Neural cell (in vitro differentiated cells): Measurements from ENCODE around the gene CEMIP. TPM values are rescaled to one million over a fixed set of nuclear protein-coding genes. Genes with fewer than 3 reads are reported as not detected.

Experiments used
- H2AFZ ChIP-seq: fragments of 200-600, 300-800 bp; sonication (generic), shearing (Covaris generic); 2 replicates; pipeline ENCODE4 v1.6.0; 2014; ENCODE audit warnings: low read depth, mild to moderate bottlenecking, antibody characterized with exemption, low read length, moderate library complexity
- H3F3A ChIP-seq: fragments of 200-600 bp; shearing (Covaris generic); 2 replicates; pipeline ENCODE4 v1.6.1; 2016; ENCODE audit warnings: mild to moderate bottlenecking, moderate library complexity, mixed read lengths, antibody characterized with exemption, low read length; ENCODE audit not compliant: insufficient read depth, poor library complexity, severe bottlenecking
- H3K27ac ChIP-seq: fragments of 200-600, 300-800 bp; sonication (generic), shearing (Covaris generic); 2 replicates; pipeline ENCODE4 v1.5.1; 2014; ENCODE audit warnings: mild to moderate bottlenecking, low read length, moderate library complexity
- H3K27me3 ChIP-seq: fragments of 300-800, 200-600 bp; sonication (generic), shearing (Covaris generic); 2 replicates; pipeline ENCODE4 v1.6.0; 2014; ENCODE audit warnings: mild to moderate bottlenecking, low read depth, low read length, moderate library complexity; ENCODE audit not compliant: insufficient read depth
- H3K36me3 ChIP-seq: fragments of 300-800, 200-600 bp; sonication (generic), shearing (Covaris generic); 2 replicates; pipeline ENCODE4 v1.5.1; 2014; ENCODE audit warnings: mild to moderate bottlenecking, antibody characterized with exemption, low read length, moderate library complexity; ENCODE audit not compliant: insufficient read depth
- H3K4me2 ChIP-seq: fragments of 300-800, 200-600 bp; sonication (generic), shearing (Covaris generic); 2 replicates; pipeline ENCODE4 v1.6.0; 2014; ENCODE audit warnings: mild to moderate bottlenecking, low read length
- H3K4me3 ChIP-seq: fragments of 300-800, 200-600 bp; sonication (generic), shearing (Covaris generic); 2 replicates; pipeline ENCODE4 v1.5.1; 2014; ENCODE audit warnings: mild to moderate bottlenecking, low read length, moderate library complexity
- H3K79me2 ChIP-seq: fragments of 200-600 bp; shearing (Covaris generic); replicated peaks from 2 replicates; pipeline ENCODE4 v1.6.0; 2014; ENCODE audit warnings: mild to moderate bottlenecking, low read length, moderate library complexity; ENCODE audit not compliant: insufficient read depth
- H3K9ac ChIP-seq: fragments of 300-800, 200-600 bp; sonication (generic), shearing (Covaris generic); 2 replicates; pipeline ENCODE4 v1.6.1; 2016; ENCODE audit warnings: mild to moderate bottlenecking, low read length, mixed read lengths
- H3K9me2 ChIP-seq: fragments of 200-600 bp; shearing (Covaris generic); 2 replicates; pipeline ENCODE4 v1.6.1; 2016; ENCODE audit warnings: mild to moderate bottlenecking, low read length, mixed read lengths; ENCODE audit not compliant: insufficient read depth
- H3K9me3 ChIP-seq: fragments of 200-600, 300-800 bp; sonication (generic), shearing (Covaris generic); 2 replicates; pipeline ENCODE4 v1.6.1; 2016; ENCODE audit warnings: mild to moderate bottlenecking, mixed run types, low read length, moderate library complexity, mixed read lengths
- H4K20me1 ChIP-seq: fragments of 200-600 bp; shearing (Covaris generic); 2 replicates; pipeline ENCODE4 v1.6.1; 2016; ENCODE audit warnings: mild to moderate bottlenecking, mixed run types; ENCODE audit not compliant: insufficient read depth
- EP300 ChIP-seq: fragments of 450-650 bp; conservative IDR thresholded peaks from 2 replicates; pipeline ENCODE4 v1.6.1; 2014; ENCODE audit warnings: antibody characterized with exemption, mild to moderate bottlenecking, moderate library complexity; ENCODE audit not compliant: poor library complexity, severe bottlenecking
- EZH2 ChIP-seq: fragments of 200-600, 300-800 bp; shearing (Covaris generic), sonication (generic); IDR thresholded peaks from 2 replicates; pipeline ENCODE4 v1.6.1; 2014; ENCODE audit warnings: antibody characterized with exemption, low read length, borderline replicate concordance, mild to moderate bottlenecking; ENCODE audit not compliant: insufficient read depth, poor library complexity, severe bottlenecking
- MXI1 ChIP-seq: fragments of 450-650 bp; conservative IDR thresholded peaks from 2 replicates; pipeline ENCODE4 v1.6.1; 2014; ENCODE audit warnings: antibody characterized with exemption, mild to moderate bottlenecking; ENCODE audit not compliant: poor library complexity, severe bottlenecking
- POLR2AphosphoS5 ChIP-seq: IDR thresholded peaks from 2 replicates; pipeline ENCODE4 v1.6.1; 2012
- RAD21 ChIP-seq: fragments of 450-650 bp; conservative IDR thresholded peaks from 2 replicates; pipeline ENCODE4 v1.6.1; 2014; ENCODE audit warnings: antibody characterized with exemption, mild to moderate bottlenecking, moderate library complexity
- SMC3 ChIP-seq: fragments of 450-650 bp; conservative IDR thresholded peaks from 2 replicates; pipeline ENCODE4 v1.6.1; 2014; ENCODE audit warnings: antibody characterized with exemption, mild to moderate bottlenecking, moderate library complexity; ENCODE audit not compliant: poor library complexity
- TAF1 ChIP-seq: IDR thresholded peaks from 2 replicates; pipeline ENCODE4 v1.6.1; 2012; ENCODE audit warnings: low read depth
- polyA plus RNA-seq: library from polyadenylated mRNA; depleted of rRNA; stranded (reverse); fragments of >200 nt; gene quantifications from 2 replicates; pipeline ENCODE4 v1.2.3, GENCODE V29; 2014
- TF ChIP-seq, protein P1 (sequence below): fragments of 450-650 bp; IDR thresholded peaks from 2 replicates; pipeline ENCODE4 v1.5.1; 2014; ENCODE audit warnings: antibody characterized with exemption, mild to moderate bottlenecking, moderate library complexity; ENCODE audit not compliant: poor library complexity, severe bottlenecking
- TF ChIP-seq, protein P2 (sequence below): IDR thresholded peaks from 2 replicates; pipeline ENCODE4 v1.6.1; 2012; ENCODE audit warnings: borderline replicate concordance

CEMIP gene
- polyA plus RNA-seq, 1 donor from 2014 or later = 0.04 TPM

DNA sequence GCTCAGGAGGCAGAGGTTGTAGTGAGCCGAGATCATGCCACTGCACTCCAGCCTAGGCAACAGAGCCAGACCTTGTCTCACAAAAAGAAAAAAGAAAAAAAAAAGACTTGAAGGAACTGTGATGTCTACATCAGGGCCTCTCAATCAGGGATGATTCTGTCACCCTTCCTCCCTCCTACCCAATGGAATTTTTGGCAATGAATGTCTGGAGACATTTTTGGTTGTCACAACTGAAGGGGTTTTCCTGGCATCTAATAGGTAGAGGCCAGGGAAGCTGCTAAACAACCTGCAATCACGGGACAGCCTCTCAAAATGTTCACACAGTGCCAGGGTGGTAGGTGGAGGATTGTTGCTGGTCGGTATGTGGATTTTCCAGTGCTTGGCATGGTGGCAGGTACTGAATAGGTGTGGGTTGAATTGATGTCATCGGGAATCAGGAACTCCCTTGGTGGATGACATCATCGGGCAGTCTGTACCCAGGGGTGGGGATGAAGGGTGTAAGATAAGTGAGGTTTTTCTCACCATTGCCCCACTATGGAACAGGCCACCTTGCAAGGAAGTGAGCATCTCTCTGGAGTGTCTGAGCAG lies 139.1 kb downstream of the CEMIP start:
- Histone ChIP-seq H3F3A (no peaks in the 10 kb centered on the region), H2AFZ (no peak overlapping the region), H3K36me3 (no peaks in the 10 kb centered on the region), H3K9me3 (no peaks in the 10 kb centered on the region), H3K9ac (no peak overlapping the region), H4K20me1 (no peaks in the 10 kb centered on the region), H3K9me2 (no peaks in the 10 kb centered on the region), H3K79me2 (no peaks in the 10 kb centered on the region), H3K4me3 (no peak overlapping the region), H3K27me3 (no peaks in the 10 kb centered on the region), H3K4me2 (no peak overlapping the region), H3K27ac (no peak overlapping the region)
- no peak for TF ChIP-seq MXI1
- TF ChIP-seq, protein P1, sequence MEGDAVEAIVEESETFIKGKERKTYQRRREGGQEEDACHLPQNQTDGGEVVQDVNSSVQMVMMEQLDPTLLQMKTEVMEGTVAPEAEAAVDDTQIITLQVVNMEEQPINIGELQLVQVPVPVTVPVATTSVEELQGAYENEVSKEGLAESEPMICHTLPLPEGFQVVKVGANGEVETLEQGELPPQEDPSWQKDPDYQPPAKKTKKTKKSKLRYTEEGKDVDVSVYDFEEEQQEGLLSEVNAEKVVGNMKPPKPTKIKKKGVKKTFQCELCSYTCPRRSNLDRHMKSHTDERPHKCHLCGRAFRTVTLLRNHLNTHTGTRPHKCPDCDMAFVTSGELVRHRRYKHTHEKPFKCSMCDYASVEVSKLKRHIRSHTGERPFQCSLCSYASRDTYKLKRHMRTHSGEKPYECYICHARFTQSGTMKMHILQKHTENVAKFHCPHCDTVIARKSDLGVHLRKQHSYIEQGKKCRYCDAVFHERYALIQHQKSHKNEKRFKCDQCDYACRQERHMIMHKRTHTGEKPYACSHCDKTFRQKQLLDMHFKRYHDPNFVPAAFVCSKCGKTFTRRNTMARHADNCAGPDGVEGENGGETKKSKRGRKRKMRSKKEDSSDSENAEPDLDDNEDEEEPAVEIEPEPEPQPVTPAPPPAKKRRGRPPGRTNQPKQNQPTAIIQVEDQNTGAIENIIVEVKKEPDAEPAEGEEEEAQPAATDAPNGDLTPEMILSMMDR = no peak
- TF ChIP-seq, protein P2, sequence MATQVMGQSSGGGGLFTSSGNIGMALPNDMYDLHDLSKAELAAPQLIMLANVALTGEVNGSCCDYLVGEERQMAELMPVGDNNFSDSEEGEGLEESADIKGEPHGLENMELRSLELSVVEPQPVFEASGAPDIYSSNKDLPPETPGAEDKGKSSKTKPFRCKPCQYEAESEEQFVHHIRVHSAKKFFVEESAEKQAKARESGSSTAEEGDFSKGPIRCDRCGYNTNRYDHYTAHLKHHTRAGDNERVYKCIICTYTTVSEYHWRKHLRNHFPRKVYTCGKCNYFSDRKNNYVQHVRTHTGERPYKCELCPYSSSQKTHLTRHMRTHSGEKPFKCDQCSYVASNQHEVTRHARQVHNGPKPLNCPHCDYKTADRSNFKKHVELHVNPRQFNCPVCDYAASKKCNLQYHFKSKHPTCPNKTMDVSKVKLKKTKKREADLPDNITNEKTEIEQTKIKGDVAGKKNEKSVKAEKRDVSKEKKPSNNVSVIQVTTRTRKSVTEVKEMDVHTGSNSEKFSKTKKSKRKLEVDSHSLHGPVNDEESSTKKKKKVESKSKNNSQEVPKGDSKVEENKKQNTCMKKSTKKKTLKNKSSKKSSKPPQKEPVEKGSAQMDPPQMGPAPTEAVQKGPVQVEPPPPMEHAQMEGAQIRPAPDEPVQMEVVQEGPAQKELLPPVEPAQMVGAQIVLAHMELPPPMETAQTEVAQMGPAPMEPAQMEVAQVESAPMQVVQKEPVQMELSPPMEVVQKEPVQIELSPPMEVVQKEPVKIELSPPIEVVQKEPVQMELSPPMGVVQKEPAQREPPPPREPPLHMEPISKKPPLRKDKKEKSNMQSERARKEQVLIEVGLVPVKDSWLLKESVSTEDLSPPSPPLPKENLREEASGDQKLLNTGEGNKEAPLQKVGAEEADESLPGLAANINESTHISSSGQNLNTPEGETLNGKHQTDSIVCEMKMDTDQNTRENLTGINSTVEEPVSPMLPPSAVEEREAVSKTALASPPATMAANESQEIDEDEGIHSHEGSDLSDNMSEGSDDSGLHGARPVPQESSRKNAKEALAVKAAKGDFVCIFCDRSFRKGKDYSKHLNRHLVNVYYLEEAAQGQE = no peak
- TF ChIP-seq RAD21 = no peak
- TF ChIP-seq EZH2 = no peak
- TF ChIP-seq POLR2AphosphoS5 = no peak
- no peak for TF ChIP-seq EP300
- TF ChIP-seq SMC3 = no peak
- no peak for TF ChIP-seq TAF1

DNA sequence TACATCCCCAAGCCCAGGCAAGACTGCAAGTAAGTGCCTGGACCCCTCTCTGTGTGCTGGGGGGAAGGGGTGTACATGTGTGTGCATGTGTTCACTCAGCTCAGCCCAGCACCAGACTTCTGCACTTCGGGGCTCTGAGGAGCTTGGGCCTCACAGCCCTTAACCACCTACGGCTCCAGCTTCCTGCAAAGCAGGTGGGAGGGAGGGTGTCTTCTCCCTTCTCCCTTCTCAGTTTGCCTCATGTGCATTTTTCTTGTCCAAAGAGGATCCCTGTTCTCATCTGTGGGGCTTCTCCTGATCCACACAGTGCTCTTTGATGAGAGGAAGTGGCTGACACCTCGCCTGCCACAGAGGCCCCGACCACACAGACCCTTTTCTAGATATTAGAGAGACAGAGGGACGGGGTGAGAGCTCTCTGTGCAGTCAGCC lies 141.1 kb downstream of the CEMIP start:
- Histone ChIP-seq H3K79me2 (no peaks in the 10 kb centered on the region), H3K4me3 (no peak overlapping the region), H3K4me2 (no peak overlapping the region), H3K27ac (no peak overlapping the region), H4K20me1 (no peaks in the 10 kb centered on the region), H3K9ac (no peak overlapping the region), H3K27me3 (no peaks in the 10 kb centered on the region), H3F3A (no peaks in the 10 kb centered on the region), H3K9me3 (no peaks in the 10 kb centered on the region), H2AFZ (no peak overlapping the region), H3K9me2 (no peaks in the 10 kb centered on the region), H3K36me3 (no peaks in the 10 kb centered on the region)
- TF ChIP-seq EZH2 = no peak
- TF ChIP-seq MXI1 = no peak
